GM19467 (cell line): ENCODE results near the gene AKIRIN2.

Experiments
- ATAC-seq: cut with Tn5 transposase; IDR thresholded peaks from one replicate; pipeline ENCODE4 v1.9.1; 2021; ENCODE audit warnings: mild to moderate bottlenecking, moderate library complexity; ENCODE audit not compliant: unreplicated experiment

Gene AKIRIN2

GRCh38 chr6:87658516-87658915 is 43.5 kb downstream of the AKIRIN2 start:
- ATAC-seq = no peak

DNA sequence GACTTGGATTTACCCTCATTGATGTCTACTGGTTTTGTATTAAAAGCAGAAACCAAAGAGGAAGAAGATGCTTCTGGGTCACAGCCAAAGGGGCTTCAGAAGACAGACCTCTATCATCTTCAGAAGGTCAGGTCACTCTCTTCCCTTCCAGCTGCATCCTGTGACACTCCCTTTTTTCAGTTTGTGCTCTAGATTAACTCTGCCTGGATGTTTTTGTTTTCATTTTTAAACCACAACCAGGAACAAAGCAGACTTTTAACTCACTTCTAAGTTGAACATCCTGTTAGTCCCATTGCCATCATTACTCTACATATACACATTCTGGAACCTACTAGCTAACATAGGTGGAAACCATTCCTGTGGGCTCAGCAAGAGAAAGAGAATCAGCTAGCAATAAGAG is 45.2 kb downstream of the AKIRIN2 start:
- peak; percentile 71 for ATAC-seq

- ATAC-seq = no peak
Measured at GRCh38 chr6:87655824-87656223, 46.2 kb downstream of the AKIRIN2 start.

GRCh38 chr6:87654875-87655454 is 47.1 kb downstream of the AKIRIN2 start:
- ATAC-seq = no peak

GRCh38 chr6:87654122-87654521 is 47.9 kb downstream of the AKIRIN2 start:
- no peak for ATAC-seq

DNA sequence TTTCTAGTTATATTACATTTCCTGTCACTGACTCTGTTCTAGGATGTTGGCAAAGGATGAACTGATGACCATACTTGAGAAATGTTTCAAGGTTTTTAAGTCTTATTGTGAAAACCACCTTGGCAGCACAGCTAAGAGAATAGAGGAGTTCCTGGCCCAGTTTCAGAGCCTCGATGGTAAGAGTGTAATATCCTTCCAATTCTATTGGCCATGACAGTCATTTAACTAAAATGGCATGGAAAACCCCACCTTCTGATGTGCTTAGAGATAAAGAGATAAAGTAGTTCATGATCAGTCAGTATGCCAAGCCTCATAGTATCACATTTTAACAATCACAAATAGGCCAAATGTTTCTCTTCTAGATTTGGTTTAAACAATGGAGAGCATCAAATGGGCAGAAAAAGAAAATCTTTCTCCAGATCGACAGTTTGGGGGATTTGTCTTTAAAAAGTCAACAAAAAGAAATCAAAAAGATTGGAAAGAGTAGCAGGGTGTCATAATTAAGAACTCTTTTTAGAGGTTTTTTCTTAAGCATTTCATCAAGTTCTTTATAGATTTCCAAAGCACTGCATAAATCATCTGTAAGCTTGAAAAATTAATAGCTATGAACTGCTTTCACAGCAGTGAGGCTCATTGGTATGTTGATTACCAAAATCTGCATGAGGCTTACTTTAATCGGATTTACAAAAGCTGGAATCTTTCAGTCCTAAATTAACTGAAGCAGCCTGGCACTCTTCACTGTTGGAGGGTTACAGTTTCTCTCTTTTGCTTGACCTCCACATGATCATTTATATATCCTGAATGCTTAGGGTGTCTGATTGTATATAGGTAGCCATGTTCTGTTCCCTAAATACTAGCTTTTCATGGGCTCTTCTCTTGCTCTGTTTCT is 48.7 kb downstream of the AKIRIN2 start:
- no peak for ATAC-seq

- ATAC-seq = no peak
Measured at GRCh38 chr6:87645080-87645479, 57.0 kb downstream of the AKIRIN2 start.

GRCh38 chr6:87641065-87641692 is 60.9 kb downstream of the AKIRIN2 start:
- ATAC-seq = no peak

DNA sequence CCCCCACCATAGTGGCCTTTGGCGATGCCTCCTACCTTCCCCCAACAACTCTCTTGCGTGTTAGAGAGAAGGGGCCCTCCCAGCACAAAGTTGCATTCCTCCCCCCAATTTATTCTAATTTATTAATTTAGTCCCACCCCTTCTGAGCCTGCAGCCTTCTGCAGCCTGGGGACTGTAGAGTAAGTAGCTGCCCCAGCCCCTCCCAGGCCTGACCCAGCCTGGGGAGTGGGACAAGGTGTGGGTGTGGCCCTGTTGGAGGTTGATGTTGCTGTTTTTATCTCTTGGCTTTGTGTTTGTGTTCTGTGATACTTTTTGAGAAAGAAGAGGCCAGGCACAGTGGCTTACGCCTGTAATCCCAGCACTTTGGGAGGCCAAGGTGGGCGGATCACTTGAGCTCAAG is 62.7 kb downstream of the AKIRIN2 start:
- no peak for ATAC-seq

- no peak for ATAC-seq
Measured at GRCh38 chr6:87637106-87637505, 64.9 kb downstream of the AKIRIN2 start.

- no peak for ATAC-seq
Measured at GRCh38 chr6:87636315-87636714, 65.7 kb downstream of the AKIRIN2 start.

- ATAC-seq = no peak
Measured at GRCh38 chr6:87633851-87634250, 68.2 kb downstream of the AKIRIN2 start.

GRCh38 chr6:87630746-87631145 is 71.3 kb downstream of the AKIRIN2 start:
- ATAC-seq = no peak

DNA sequence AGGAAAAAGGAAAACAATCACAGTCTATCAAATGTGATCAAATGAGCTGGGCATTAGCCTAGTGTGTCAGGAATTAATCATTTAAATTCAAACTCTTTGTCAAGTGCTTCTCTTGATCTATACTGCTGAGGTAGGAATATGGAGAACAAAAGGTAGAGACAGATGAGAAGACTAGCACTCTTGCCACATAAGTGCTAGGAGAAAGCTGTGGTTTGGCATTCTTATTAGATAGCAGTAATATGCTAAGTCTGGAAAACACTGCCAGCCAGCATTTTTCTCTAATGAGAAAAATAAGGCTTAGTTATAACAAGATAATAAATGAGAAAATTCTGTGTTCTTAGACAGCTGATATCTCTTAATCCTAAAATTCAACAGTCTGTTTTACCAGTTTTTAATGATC is 73.2 kb downstream of the AKIRIN2 start:
- no peak for ATAC-seq

DNA sequence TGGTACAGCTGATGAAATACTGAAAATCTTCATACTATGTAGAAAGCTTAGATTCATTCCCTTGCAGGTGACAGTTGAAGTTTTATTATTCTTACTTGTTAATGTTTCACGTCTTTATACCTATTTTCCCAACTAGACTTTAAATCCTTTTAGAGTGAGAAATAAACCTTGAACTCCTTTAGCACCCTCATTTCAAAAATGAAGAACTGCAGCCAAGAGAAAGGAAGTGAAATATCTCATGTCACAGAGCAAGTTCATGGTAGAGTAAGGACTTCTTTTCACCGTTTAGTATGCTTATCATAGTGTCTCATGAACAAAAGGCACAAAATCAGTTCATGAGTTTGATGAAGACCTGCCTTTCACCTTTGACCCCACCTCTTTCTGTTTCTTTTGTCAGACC is 73.6 kb downstream of the AKIRIN2 start:
- ATAC-seq = no peak
